GM12874 (cell line): ENCODE measurements around the gene CD36.

Experiments
- CTCF ChIP-seq: IDR thresholded peaks from 2 replicates; pipeline ENCODE4 v1.5.1; 2011; ENCODE audit warnings: low read depth, mild to moderate bottlenecking, control low read depth, low read length, moderate library complexity; ENCODE audit not compliant: insufficient read depth

CD36 gene

DNA sequence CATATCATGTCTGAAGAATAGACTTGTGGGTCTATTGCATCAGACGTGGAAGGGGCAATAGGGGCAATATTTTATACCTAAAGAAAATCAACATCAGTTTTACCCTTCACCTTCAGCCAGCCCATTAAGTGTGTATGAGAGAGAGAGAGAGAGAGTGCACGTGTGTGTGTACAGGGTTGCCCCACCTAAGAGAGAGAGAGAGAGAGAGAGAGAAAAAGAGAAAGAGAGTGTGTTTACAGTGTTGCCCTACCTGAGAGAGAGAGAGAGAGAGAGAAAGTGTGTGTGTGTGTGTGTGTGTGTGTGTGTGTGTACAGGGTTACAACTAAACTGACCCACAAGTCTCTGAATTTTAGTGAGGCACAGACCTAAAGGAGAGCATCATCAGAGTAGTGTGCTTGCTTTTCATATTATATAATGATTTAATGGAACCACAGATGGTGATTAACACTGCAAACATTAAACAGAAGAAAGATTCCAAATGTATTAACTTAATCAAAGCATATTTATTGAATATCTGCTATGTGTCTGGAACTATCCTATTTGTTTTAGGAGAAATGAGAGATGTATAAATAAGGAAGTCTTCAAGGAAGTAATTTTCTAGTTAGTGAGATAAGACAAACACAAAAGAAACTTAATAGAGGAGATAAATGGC is 66.8 kb downstream of the CD36 start:
- no peak for TF ChIP-seq CTCF

DNA sequence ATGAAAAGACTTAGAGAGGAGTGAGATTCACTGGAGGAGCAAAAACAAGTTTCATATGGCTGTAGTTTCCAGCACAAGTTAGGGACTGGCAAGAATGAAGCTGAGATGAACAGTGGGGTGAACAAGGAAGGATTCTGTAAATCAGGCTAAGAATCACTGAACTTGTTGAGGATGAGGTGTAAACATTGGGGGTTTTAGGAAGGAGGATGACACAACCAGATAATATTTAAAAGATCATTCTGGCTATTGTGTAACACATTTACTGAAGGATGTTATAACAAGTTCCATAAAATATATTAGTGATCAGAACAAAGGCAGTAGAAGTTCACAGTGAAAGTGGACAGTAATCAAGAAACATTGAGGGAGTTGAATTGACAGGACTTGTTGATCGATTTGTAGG is 68.9 kb downstream of the CD36 start:
- TF ChIP-seq CTCF = no peak

GRCh38 chr7:80708123-80708522 is 69.7 kb downstream of the CD36 start:
- TF ChIP-seq CTCF = no peak

GRCh38 chr7:80711531-80711930 is 73.1 kb downstream of the CD36 start:
- no peak for TF ChIP-seq CTCF

GRCh38 chr7:80719261-80719660 is 80.8 kb downstream of the CD36 start:
- no peak for TF ChIP-seq CTCF

- no peak for TF ChIP-seq CTCF
Measured at GRCh38 chr7:80720146-80720545, 81.7 kb downstream of the CD36 start.

GRCh38 chr7:80721883-80722615 is 83.6 kb downstream of the CD36 start:
- TF ChIP-seq CTCF = no peak
